Astrocyte (in vitro differentiated cells and primary cell): Measurements from ENCODE around the gene ULK3.

Experiments used
- EZH2 ChIP-seq: IDR thresholded peaks from 2 replicates; pipeline ENCODE4 v1.6.1; 2012; ENCODE audit warnings: mild to moderate bottlenecking, low read length, inconsistent platforms; ENCODE audit not compliant: insufficient read depth
- TF ChIP-seq, protein P1 (sequence below): IDR thresholded peaks from 2 replicates; pipeline ENCODE4 v1.5.1; 2011; ENCODE audit warnings: low read depth, mild to moderate bottlenecking, inconsistent platforms, low read length, moderate library complexity; ENCODE audit not compliant: insufficient read depth

DNA sequence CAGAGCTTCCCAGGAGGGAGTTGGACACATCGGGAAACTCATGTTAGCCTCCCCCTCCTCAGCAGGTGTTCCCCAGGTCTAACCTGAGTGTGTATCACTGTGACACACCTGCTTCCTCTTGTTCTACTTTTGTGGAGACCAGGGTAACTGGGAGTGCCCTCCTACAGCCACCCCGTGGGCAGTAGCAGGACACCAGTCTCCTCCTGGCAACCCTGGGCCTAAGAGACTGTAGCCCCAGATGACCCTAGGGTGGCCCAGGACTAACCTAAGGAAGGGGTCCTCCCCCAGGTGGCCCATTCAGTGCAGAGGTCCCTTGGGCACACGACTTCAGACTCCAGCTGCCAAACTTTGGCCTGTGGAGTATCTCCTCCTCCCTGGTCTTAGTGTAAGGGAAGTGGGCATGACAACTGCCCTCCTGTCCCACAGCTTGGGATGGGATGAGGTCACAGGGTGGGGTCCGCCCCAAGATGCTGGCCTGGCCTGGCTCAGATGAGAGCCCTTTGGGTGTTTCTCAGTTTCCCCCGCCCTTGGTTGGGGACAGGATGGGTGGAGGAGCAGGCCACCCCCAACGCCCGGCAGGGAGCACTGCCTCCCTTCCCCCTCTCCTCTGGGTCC is 56.3 kb downstream of the ULK3 start:
- TF ChIP-seq, protein P1, sequence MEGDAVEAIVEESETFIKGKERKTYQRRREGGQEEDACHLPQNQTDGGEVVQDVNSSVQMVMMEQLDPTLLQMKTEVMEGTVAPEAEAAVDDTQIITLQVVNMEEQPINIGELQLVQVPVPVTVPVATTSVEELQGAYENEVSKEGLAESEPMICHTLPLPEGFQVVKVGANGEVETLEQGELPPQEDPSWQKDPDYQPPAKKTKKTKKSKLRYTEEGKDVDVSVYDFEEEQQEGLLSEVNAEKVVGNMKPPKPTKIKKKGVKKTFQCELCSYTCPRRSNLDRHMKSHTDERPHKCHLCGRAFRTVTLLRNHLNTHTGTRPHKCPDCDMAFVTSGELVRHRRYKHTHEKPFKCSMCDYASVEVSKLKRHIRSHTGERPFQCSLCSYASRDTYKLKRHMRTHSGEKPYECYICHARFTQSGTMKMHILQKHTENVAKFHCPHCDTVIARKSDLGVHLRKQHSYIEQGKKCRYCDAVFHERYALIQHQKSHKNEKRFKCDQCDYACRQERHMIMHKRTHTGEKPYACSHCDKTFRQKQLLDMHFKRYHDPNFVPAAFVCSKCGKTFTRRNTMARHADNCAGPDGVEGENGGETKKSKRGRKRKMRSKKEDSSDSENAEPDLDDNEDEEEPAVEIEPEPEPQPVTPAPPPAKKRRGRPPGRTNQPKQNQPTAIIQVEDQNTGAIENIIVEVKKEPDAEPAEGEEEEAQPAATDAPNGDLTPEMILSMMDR, result no peak
- no peak for TF ChIP-seq EZH2
